GM19351 (cell line): ENCODE results near the gene GRID1.
A peak's percentile ranks its signal among the peaks of the same experiment; 100 is the strongest.

Experiments
- ATAC-seq: cut with Tn5 transposase; IDR thresholded peaks from one replicate; pipeline ENCODE4 v1.9.1; 2021; ENCODE audit warnings: mild to moderate bottlenecking, moderate library complexity; ENCODE audit not compliant: unreplicated experiment

GRID1 gene

GRCh38 chr10:85648279-85648754 is 718.3 kb downstream of the GRID1 start:
- ATAC-seq = no peak

- ATAC-seq = no peak
Measured at GRCh38 chr10:85647741-85648140, 718.9 kb downstream of the GRID1 start.

GRCh38 chr10:85645926-85646711 is 720.5 kb downstream of the GRID1 start:
- no peak for ATAC-seq

GRCh38 chr10:85645053-85645452 is 721.5 kb downstream of the GRID1 start:
- ATAC-seq = no peak

GRCh38 chr10:85643845-85644525 is 722.6 kb downstream of the GRID1 start:
- ATAC-seq = no peak

- no peak for ATAC-seq
Measured at GRCh38 chr10:85643171-85643844, 723.3 kb downstream of the GRID1 start.

GRCh38 chr10:85642421-85643170 is 724.0 kb downstream of the GRID1 start:
- ATAC-seq = no peak

- no peak for ATAC-seq
Measured at GRCh38 chr10:85642082-85642420, 724.5 kb downstream of the GRID1 start.

GRCh38 chr10:85641479-85642009 is 725.1 kb downstream of the GRID1 start:
- ATAC-seq = peak; percentile 40

GRCh38 chr10:85638797-85639196 is 727.8 kb downstream of the GRID1 start:
- ATAC-seq = peak; percentile 70

GRCh38 chr10:85635650-85636049 is 730.9 kb downstream of the GRID1 start:
- peak; percentile 69 for ATAC-seq

GRCh38 chr10:85624511-85624910 is 742.1 kb downstream of the GRID1 start:
- ATAC-seq = no peak

- ATAC-seq = no peak
Measured at GRCh38 chr10:85623758-85624157, 742.8 kb downstream of the GRID1 start.

GRCh38 chr10:85623342-85623741 is 743.3 kb downstream of the GRID1 start:
- ATAC-seq = no peak

GRCh38 chr10:85622425-85622824 is 744.2 kb downstream of the GRID1 start:
- ATAC-seq = no peak

GRCh38 chr10:85621562-85621961 is 745.0 kb downstream of the GRID1 start:
- ATAC-seq = no peak

GRCh38 chr10:85620807-85621206 is 745.8 kb downstream of the GRID1 start:
- no peak for ATAC-seq

GRCh38 chr10:85619832-85620231 is 746.8 kb downstream of the GRID1 start:
- no peak for ATAC-seq

- ATAC-seq = no peak
Measured at GRCh38 chr10:85618841-85619240, 747.8 kb downstream of the GRID1 start.

- no peak for ATAC-seq
Measured at GRCh38 chr10:85617751-85618546, 748.6 kb downstream of the GRID1 start.
